GM19468 (cell line): Measurements from ENCODE around the gene CD163.
"Not testable (repeated sequence)": the region's sequence is repeated elsewhere in the genome, so short reads cannot be mapped to it uniquely, and the experiment has no call there.

Experiments used
- ATAC-seq: cut with Tn5 transposase; IDR thresholded peaks from one replicate; pipeline ENCODE4 v1.9.1; 2021; ENCODE audit warnings: mild to moderate bottlenecking, moderate library complexity, moderate number of reproducible peaks; ENCODE audit not compliant: unreplicated experiment; ENCODE audit errors: extremely low read depth

The CD163 gene

DNA sequence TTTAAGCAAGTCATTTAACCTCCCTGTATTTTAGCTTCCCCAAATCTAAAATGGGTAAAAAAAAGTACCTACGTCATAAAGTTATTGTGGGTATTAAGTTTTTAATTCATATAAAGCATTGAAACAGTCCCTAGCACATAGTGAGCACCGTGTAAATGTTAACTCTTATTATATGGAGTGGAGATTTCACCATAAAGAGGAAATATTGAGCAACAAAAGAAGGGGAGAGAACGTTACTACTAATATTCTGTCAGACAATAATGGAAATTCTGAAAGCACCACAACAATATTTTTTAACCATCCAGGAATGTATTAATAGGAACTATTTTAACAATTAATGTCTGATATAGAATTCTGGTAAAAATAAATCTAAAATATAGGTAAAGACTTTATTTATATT, 51.8 kb downstream of the CD163 start:
- ATAC-seq: no peak

DNA sequence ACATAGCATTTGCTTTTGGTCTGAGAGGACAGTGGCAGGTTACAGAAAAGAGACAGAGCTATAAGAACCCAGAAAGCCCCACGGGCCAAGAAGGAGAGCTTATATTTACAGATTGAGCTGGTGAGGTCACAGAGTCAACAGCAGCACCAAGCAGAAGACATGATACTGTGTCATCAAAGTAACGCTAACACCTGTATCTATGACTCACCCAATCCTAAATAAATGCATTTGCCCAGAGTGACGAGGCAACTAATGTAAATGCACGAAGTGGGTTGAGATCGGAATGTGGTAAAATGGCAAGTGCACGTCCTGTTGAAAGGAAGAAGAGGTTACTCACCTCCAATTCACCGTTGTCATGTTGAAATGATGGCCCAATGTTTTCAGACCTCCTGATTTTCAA, 52.9 kb downstream of the CD163 start:
- no peak for ATAC-seq

DNA sequence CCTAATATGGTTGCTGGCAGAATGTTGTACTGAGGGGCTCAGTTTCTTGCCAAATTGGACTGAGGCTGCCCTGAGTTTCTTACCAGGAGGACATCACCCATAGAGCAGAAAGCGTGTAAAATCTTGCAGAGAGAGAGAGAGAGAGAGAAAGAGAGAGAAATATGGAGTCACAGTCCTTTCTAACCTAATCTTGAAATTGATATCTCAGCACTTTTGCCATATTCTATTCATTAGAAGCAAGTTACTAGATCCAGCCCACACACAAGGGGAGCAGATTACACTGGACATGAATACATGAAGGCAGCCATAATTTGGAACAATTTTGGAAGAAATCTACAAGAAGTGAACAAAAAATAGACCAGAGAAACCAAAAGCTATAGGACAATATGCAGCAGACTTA, 55.5 kb downstream of the CD163 start:
- ATAC-seq: no peak

DNA sequence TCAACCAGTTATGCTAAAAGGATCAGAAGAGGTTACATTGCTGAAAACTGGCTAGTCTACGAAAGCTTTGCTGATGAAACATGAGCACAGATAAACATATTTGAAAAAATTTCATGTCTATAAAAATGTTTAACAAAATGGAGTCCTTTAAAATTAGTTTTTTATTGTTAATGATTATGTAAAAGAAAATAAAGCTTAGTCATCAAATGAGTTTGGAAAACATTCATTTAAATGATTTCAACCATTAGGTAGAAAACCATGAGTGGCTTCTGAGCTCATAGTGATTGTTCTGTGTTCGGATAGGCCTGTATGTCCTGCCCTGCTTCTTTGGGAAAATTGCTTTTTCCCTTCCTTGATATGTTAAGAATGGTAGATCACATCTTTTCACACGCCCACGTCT, 59.0 kb downstream of the CD163 start:
- ATAC-seq: no peak

DNA sequence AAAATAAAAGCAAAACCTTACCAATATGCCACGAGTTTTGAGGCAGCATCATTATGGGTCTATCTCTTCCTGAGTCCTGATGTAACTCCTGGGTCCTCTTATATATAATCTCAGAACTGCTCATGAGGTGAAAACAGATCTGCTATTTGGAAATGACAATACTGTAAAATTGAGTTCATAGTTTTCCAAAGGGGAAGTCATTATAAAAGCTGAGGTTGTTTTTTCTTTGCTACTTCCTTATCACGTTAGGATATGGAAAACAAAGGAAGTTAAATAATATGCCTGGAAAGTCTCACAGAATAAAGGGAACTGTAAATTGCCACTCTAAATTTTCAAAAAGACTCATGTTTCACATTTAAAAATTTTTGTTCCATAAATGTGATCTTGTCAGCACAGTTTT, 59.5 kb downstream of the CD163 start, which contains the start of gene CD163L1:
Gene CD163L1 (minus strand): TSS at position 78 of the 400 bp plus-strand sequence. CDS start 26 bp downstream, at position 52.
- no peak for ATAC-seq

DNA sequence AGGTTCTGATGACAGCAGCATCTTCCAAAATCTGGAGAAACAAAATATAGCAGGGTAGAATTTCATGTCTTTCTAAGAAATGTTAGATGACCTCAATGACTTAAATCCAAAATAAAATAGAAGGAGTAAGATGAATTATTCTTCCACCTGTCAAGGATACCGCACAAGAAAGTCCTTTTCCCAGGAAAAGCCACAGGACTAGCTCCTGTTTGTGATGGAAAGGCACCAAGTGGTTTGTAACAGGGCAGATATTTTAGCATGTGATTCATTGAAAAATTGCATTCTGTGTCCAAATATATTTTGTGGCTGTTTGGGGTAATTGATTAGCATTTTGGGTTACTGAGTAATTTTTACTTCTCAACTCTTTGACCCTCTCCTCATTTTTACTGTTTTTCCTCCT, 62.4 kb downstream of the CD163 start:
- no peak for ATAC-seq

DNA sequence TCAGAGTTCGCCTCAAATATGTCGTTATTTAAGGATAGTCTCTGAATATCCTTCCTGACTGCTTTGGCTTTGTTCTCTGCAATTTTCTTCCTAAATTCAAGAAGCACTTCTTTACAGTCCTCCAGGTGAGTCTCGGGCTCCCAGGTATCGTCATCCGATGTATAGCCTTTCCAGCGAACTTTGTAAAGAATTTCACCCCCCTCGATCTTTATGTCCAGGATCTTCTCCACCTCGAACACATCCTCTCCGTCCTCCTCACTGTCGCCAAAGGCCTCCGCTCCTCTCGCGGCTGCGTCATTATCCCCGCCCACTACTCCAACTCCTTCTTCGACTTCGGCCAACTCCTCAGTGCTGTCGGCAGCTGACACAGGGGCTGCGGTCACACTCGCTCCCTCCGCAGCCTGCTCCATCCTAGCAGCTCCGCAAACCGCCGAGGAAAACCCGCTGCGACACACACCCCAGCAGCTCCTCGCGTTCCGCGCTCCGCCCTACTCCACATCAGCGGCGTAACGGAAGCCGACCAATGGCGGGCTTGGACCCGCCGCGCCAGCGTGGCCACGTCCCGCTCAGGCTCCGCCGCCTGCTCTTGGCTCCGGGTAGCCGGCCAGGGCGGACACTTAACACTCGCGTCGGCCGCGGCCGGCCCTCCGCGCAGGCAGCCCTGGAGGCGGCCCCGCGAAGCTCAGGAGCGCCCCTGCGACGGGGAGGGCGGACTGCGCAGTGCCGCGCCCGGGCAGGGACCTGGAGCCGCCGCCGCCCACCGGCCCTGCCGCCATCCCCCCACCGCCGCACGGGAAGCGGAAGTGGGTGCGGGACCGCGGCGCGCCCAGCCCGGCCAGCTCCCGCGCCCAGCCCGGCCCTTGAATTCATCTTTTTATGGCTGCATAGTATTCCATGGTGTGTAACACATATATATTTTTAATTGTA, 63.7 kb downstream of the CD163 start:
- no peak for ATAC-seq

DNA sequence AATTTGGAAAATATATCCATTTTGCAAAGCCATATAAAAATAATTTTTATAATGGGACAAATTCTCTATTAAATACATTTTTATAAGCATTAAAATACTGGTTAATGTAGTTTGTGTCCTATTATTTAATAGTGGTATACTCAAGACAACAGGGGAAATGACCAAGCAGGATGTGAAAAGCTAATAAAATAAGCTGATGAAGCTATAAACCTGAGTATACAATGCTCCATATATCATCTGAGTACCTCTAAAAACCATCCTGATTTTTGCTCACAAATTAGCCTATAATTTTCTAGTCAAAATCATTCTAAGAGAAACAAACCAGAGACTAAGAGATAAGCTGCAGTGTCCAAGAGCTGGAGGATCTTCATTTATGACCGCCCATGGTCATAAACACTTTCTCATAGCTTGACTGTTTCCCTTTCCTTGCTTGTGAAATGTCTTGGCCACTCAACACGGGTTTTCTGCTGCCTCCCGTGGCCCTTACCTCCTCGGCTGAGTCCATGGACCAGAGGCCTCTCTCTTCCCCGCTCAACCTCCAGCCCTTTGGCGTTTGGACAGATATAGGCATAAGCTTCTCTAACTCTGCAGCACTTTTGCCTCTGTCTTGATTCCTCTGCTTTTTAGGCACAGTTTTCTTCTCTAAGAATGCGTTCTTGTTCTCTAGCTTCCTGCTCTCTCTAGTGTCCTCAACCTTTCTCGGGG, 65.1 kb downstream of the CD163 start:
- ATAC-seq: not testable (repeated sequence)

DNA sequence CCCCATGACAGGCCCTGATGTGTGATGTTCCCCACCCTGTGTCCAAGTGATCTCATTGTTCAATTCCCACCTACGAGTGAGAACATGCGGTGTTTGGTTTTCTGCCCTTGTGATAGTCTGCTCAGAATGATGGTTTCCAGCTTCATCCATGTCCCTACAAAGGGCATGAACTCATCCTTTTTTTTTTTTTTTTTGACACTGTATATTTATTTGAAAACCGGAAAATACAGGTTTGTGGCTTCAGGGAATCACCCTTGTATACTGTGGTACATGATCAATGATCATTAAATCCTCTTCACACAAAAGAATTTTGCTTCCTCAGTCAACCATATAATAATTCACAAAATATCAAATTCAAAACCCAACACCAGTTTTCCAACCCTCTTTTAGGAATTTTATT, 66.1 kb downstream of the CD163 start:
- ATAC-seq: not testable (repeated sequence)

DNA sequence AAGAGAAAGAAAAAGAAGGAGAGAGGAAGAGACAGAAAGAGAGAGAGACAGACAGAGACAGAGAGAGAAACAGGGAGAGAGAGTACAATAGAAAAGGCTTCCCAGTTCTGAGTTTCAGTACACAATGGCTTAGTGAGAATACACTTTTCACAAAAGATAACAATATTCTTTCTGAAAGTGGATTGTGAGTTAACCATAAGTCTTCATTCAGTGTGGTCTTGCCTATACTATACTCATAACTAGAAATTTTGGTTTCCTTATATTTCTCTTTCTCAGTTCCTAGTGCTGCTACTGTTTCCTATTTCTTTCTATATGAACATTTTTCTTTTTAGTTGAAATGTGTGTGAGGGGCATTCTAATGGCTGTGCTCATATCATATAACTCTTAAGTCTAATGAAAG, 68.9 kb downstream of the CD163 start:
- no peak for ATAC-seq

DNA sequence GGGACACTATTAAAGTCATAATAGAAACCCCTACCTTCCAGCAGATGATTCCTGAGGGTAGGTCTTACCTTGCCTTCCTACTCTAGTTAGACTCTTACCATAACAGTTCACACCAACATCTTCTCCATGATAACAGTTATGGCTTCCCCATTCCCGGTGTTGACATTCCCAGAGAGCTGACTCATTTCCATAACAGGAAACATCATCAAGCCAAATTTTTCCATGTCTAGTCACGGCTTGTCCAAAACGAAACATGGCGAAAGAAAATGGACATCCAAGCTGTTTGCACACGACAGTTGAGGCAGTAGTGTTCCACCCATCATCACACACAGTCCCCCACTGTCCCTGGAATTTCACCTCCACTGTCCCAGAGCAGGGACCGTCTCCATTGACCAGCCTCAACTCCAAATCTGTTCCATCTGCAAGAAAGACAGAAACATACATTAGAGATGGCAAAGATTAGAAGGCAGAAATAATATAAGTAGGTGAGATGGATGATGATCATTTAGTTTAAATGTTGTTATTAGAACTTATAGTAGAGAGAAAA, 70.2 kb downstream of the CD163 start:
- no peak for ATAC-seq

DNA sequence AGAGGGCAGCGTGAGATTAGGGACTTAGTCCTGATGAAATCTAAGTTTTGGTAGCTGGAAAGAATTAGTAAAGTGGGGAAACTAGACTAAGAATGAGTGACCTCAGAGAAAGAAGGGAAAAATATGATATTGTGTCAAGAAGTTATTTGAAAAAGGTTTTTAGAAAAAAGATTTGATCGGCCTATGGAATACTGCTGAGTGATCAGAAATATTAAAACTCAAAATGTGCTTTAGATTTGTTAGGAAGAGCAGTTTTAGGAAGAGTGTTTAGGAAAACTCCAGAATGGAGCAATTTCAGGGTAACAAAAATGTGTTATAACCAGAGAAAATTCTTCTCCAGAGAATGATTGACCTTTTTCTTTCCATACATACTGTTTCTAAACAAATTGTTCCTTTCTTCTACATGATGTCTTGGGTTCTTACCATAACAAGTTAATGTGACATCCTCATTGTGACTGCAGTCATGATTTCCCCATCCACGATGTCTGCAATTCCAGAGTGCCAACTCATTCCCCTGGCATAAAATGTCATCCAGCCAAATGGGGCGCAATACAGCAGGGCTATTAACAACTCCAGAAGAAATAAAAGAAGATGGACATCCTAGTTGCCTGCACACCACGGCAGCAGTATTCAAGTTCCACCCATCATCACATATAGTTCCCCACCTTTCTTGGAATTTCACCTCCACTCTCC, 71.4 kb downstream of the CD163 start:
- ATAC-seq: no peak
